ENCODE measurements around the gene VILL.

DNA sequence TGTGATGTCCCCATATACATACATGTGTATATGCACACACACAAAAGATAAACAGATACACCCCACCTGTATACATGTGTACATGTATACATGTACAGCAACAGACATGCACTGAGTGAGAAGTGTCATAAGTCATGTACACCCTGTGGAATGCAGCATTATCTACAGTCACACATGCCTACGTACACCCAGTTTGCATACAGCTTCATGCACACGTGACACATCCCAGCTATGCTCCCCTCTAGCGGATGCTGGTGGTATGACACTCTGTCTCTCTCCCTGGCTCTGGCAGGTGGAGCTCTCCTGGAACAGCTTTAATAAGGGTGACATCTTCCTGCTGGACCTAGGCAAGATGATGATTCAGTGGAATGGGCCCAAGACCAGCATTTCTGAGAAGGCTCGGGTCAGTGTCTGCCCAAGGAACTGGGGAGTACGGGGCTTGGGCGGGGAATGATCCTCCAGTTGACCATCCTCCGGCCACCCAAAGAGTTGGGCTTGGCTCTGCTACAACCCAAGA lies 6.3 kb downstream of the VILL start:
- TF ChIP-seq, protein P1, sequence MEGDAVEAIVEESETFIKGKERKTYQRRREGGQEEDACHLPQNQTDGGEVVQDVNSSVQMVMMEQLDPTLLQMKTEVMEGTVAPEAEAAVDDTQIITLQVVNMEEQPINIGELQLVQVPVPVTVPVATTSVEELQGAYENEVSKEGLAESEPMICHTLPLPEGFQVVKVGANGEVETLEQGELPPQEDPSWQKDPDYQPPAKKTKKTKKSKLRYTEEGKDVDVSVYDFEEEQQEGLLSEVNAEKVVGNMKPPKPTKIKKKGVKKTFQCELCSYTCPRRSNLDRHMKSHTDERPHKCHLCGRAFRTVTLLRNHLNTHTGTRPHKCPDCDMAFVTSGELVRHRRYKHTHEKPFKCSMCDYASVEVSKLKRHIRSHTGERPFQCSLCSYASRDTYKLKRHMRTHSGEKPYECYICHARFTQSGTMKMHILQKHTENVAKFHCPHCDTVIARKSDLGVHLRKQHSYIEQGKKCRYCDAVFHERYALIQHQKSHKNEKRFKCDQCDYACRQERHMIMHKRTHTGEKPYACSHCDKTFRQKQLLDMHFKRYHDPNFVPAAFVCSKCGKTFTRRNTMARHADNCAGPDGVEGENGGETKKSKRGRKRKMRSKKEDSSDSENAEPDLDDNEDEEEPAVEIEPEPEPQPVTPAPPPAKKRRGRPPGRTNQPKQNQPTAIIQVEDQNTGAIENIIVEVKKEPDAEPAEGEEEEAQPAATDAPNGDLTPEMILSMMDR (IDR thresholded peaks at IDR 0.05): peak; percentile 89 to 99 (median 93)
- peak in 2 of 3 donors; percentile 31 to 44 for TF ChIP-seq POLR2AphosphoS5 (IDR thresholded peaks at IDR 0.05)
